B cell (primary cell): ENCODE results near the gene TTC9C. TPM values are rescaled to one million over a fixed set of nuclear protein-coding genes. Genes with fewer than 3 reads are reported as not detected.

ENCODE experiments used
- ATAC-seq: fragments of 200-7000 bp; cut with Tn5 transposase; one replicate; pipeline ENCODE4 v1.10.0; 2021; ENCODE audit warnings: low read depth, mild to moderate bottlenecking, moderate number of reproducible peaks, moderate library complexity
- CTCF ChIA-PET: fragments of 350-600 bp; sonication (Branson Sonifier 250); formaldehyde crosslinking; loops from one replicate; lab custom pipeline; 2021; ENCODE audit warnings: antibody characterized with exemption, inconsistent platforms; lab: Charles Lee
- POLR2A ChIA-PET: fragments of 350-600 bp; sonication (Branson Sonifier 250); formaldehyde crosslinking; loops from one replicate; lab custom pipeline; 2021; ENCODE audit warnings: antibody characterized with exemption; lab: Charles Lee
- DNase-seq: peaks from one replicate; pipeline ENCODE4 v3.0.0; 2013
- H2AFZ ChIP-seq: 2 replicates; pipeline ENCODE4 v1.6.1; 2012; ENCODE audit warnings: mild to moderate bottlenecking, low read depth, low read length; ENCODE audit not compliant: insufficient read depth, poor library complexity, severe bottlenecking
- H3K27ac ChIP-seq, 2 donors: 1 replicate in 1 of 2; 2 replicates in 1 of 2; pipeline ENCODE4 v1.5.1; 2012 to 2013; ENCODE audit warnings: low read length in 2 of 2, mild to moderate bottlenecking in 2 of 2, moderate library complexity in 1 of 2
- H3K27me3 ChIP-seq, 4 experiments: fragments of 200-600 bp in 1 of 4; sonication (generic) in 1 of 4; replicated peaks in 1 of 4; 1 replicate in 2 of 4; 2 replicates in 2 of 4; pipeline versions ENCODE4 v1.6.1 to v1.7.0; 2013 to 2016; ENCODE audit warnings: low read length in 3 of 4, mild to moderate bottlenecking in 2 of 4, mixed read lengths in 1 of 4, moderate library complexity in 1 of 4; ENCODE audit not compliant: insufficient read depth in 4 of 4, control insufficient read depth in 3 of 4; ENCODE audit errors: control extremely low read depth in 1 of 4
- H3K36me3 ChIP-seq, 2 experiments: replicated peaks in 1 of 2; 1 replicate in 1 of 2; 2 replicates in 1 of 2; pipeline versions ENCODE4 v1.6.1 to v1.7.1; 2013; ENCODE audit warnings: low read length in 1 of 2; ENCODE audit not compliant: insufficient read depth in 2 of 2, control insufficient read depth in 1 of 2; ENCODE audit errors: control extremely low read depth in 1 of 2, extremely low read depth in 1 of 2
- H3K4me1 ChIP-seq, 2 donors: fragments of 200-600 bp in 1 of 2; sonication (generic) in 1 of 2; 1 replicate in 1 of 2; 2 replicates in 1 of 2; pipeline versions ENCODE4 v1.5.1 to v1.6.1; 2013 to 2017; ENCODE audit warnings: low read length in 2 of 2; ENCODE audit not compliant: control insufficient read depth in 2 of 2, insufficient read depth in 2 of 2
- H3K4me2 ChIP-seq: replicated peaks from 2 replicates; pipeline ENCODE3; 2012; ENCODE audit warnings: mild to moderate bottlenecking, low read depth, low read length; ENCODE audit not compliant: poor library complexity, severe bottlenecking
- H3K4me3 ChIP-seq, 5 experiments: fragments of 200-600 bp in 1 of 5; sonication (generic) in 1 of 5; 1 replicate in 3 of 5; 2 replicates in 2 of 5; pipeline versions ENCODE4 v1.5.1 to v1.7.0; 2011 to 2016; ENCODE audit warnings: low read length in 4 of 5, mild to moderate bottlenecking in 4 of 5, low read depth in 2 of 5, control low read depth in 1 of 5, moderate library complexity in 1 of 5; ENCODE audit not compliant: insufficient read depth in 1 of 5; ENCODE audit errors: control extremely low read depth in 1 of 5, extremely low read depth in 1 of 5
- H3K79me2 ChIP-seq: fragments of 200-600 bp; sonication (generic); one replicate; pipeline ENCODE4 v1.6.0; 2016; ENCODE audit warnings: low read length; ENCODE audit not compliant: control insufficient read depth, insufficient read depth
- H3K9ac ChIP-seq: fragments of 200-600 bp; sonication (generic); 2 replicates; pipeline ENCODE4 v1.6.1; 2017; ENCODE audit warnings: mild to moderate bottlenecking, low read length, moderate library complexity
- H3K9me3 ChIP-seq, 3 donors: one replicate each; pipeline versions ENCODE4 v1.6.1 to v1.7.1; 2013; ENCODE audit warnings: low read length in 2 of 3; ENCODE audit not compliant: control insufficient read depth in 2 of 3, insufficient read depth in 1 of 3; ENCODE audit errors: control extremely low read depth in 1 of 3
- H4K20me1 ChIP-seq: 2 replicates; pipeline ENCODE4 v1.6.0; 2012; ENCODE audit warnings: mild to moderate bottlenecking, low read length; ENCODE audit not compliant: insufficient read depth, control insufficient read depth, poor library complexity, severe bottlenecking
- H3K27ac Mint-ChIP-seq: one replicate; pipeline ENCODE4 v1.8.0; 2021; ENCODE audit warnings: mixed read lengths
- H3K27me3 Mint-ChIP-seq: one replicate; pipeline ENCODE4 v1.8.0; 2021; ENCODE audit warnings: mixed read lengths
- H3K4me1 Mint-ChIP-seq: one replicate; pipeline ENCODE4 v1.8.0; 2021; ENCODE audit warnings: mixed read lengths
- H3K4me3 Mint-ChIP-seq: one replicate; pipeline ENCODE4 v1.8.0; 2021; ENCODE audit warnings: mixed read lengths
- H3K9me3 Mint-ChIP-seq: one replicate; pipeline ENCODE4 v1.8.0; 2022; ENCODE audit warnings: mixed read lengths; ENCODE audit not compliant: insufficient read depth
- CTCF ChIP-seq: fragments of 200-600 bp; IDR thresholded peaks from one replicate; pipeline ENCODE4 v1.8.0; 2022; ENCODE audit warnings: antibody characterized with exemption, mild to moderate bottlenecking
- EZH2 ChIP-seq: IDR thresholded peaks from 2 replicates; pipeline ENCODE4 v1.6.1; 2012; ENCODE audit warnings: borderline replicate concordance, low read depth, mild to moderate bottlenecking, moderate library complexity, low read length; ENCODE audit not compliant: insufficient read depth, poor library complexity, severe bottlenecking
- WGBS: methylation state at CpG from one replicate; pipeline ENCODE4 v1.1.5; 2013; ENCODE audit warnings: missing lambda C conversion rate; ENCODE audit not compliant: insufficient coverage; 5-methylcytosine and 5-hydroxymethylcytosine counted together
- intact Hi-C: fragments of 100-400 bp; cut with micrococcal nuclease; formaldehyde crosslinking; loops from one replicate; pipeline ENCODE4 v1.10.0; 2022
- polyA plus RNA-seq: library from polyadenylated mRNA; depleted of rRNA; stranded (reverse); fragments of >200 nt; gene quantifications from 2 replicates; pipeline ENCODE4 v1.2.3, GENCODE V29; 2012
- total RNA-seq, 2 donors: library from RNA; stranded (reverse); fragments of 120-200 nt in 1 of 2; gene quantifications; 1 replicate in 1 of 2; 2 replicates in 1 of 2; pipeline versions ENCODE4 v1.2.3 to v1.2.4, GENCODE V29; 2013 to 2022

TTC9C gene
- total and polyA plus RNA-seq, 2 donors (not counting 1 experiment from before 2014, with no cell fraction given), result 33.5 to 56.3 TPM

- H3K4me3 Mint-ChIP-seq, result peak overlapping the region; percentile 92
- ChIA-PET CTCF (interaction anchor here (0.7 to 3.3 kb wide), 8 partner anchors 12 to 174 kb away, joined by 3 to 13 read pairs (median 4); partner anchors contain the start of genes HNRNPUL2, SLC3A2 and TTC9C), POLR2A (interaction anchor here (0.6 to 6.5 kb wide), 12 partner anchors 21 to 174 kb away, joined by 3 to 66 read pairs (median 4); partner anchors contain the start of genes B3GAT3, C11orf98, CSKMT and HNRNPUL2)
- peaks cover 51% of the 10 kb centered on the region for H3K4me1 Mint-ChIP-seq
- peaks cover 0 to 13% of the 10 kb centered on the region in 2 experiments for H3K36me3 ChIP-seq
- peaks cover 39 to 50% of the 10 kb centered on the region in 2 donors for H3K4me1 ChIP-seq
- no peaks in the 10 kb centered on the region for H3K27me3 Mint-ChIP-seq
- WGBS, result 94% methylated on average over 7 of the region's 8 CpGs
- peak overlapping the region; percentile 83 for H3K9ac ChIP-seq
- H3K4me2 ChIP-seq, result peak overlapping the region; percentile 95
- no peak overlapping the region for H3K27ac ChIP-seq
- DNase-seq (no peak), ATAC-seq (no peak)
- intact Hi-C loops, result loop anchor here (1.0 to 5.0 kb wide), 6 partner anchors 42 to 174 kb away; partner anchors contain the start of genes C11orf98, CSKMT, EEF1G and ROM1
- H2AFZ ChIP-seq, result peak overlapping the region; percentile 86
- peak overlapping the region; percentile 82 for H3K27ac Mint-ChIP-seq
- H3K9me3 ChIP-seq, result no peaks in the 10 kb centered on the region
- peak overlapping the region in 4 of 5 experiments; percentile 65 to 86 (median 68) for H3K4me3 ChIP-seq
- no peak for TF ChIP-seq CTCF
- no peak for TF ChIP-seq EZH2
- H3K27me3 ChIP-seq, result no peaks in the 10 kb centered on the region
- peaks cover 25% of the 10 kb centered on the region for H3K79me2 ChIP-seq
- no peaks in the 10 kb centered on the region for H3K9me3 Mint-ChIP-seq
- no peaks in the 10 kb centered on the region for H4K20me1 ChIP-seq
Measured at GRCh38 chr11:62706850-62707247, 21.4 kb upstream of the TTC9C start.

GRCh38 chr11:62707277-62707861 lies 20.9 kb upstream of the TTC9C start, which contains the start of the genes BSCL2 and GNG3:
Gene BSCL2 (minus strand): TSS chr11:62707424. CDS start chr11:62707195, 229 bp downstream.
Gene GNG3 (plus strand): TSS chr11:62707676. CDS start chr11:62708296, 620 bp downstream.
- peaks cover 0 to 18% of the 10 kb centered on the region in 2 experiments for H3K36me3 ChIP-seq
- no peaks in the 10 kb centered on the region for H4K20me1 ChIP-seq
- peak within 1 kb of the TSS; percentile 95 for H3K4me2 ChIP-seq
- Mint-ChIP-seq H3K4me3 (peak within 1 kb of the TSS; percentile 92), H3K27ac (peak within 1 kb of the TSS; percentile 95), H3K9me3 (no peaks in the 10 kb centered on the region), H3K27me3 (no peaks in the 10 kb centered on the region), H3K4me1 (peaks cover 55% of the 10 kb centered on the region)
- peak within 1 kb of the TSS; percentile 90 to 93 for H3K27ac ChIP-seq
- no peaks in the 10 kb centered on the region for H3K9me3 ChIP-seq
- peaks cover 39 to 52% of the 10 kb centered on the region in 2 donors for H3K4me1 ChIP-seq
- peak within 1 kb of the TSS; percentile 39 to 91 (median 69) for H3K4me3 ChIP-seq
- H3K27me3 ChIP-seq, result no peaks in the 10 kb centered on the region
- intact Hi-C loops, result loop anchor here (2.0 to 5.0 kb wide), 4 partner anchors 115 to 173 kb away; partner anchors contain the start of genes EEF1G, SLC3A2 and TUT1
- WGBS, result 93% methylated on average over 9 of the region's 10 CpGs
- peak within 1 kb of the TSS; percentile 89 for H3K9ac ChIP-seq
- peak; percentile 52 for DNase-seq
- H3K79me2 ChIP-seq, result peaks cover 25% of the 10 kb centered on the region
- ChIA-PET POLR2A (interaction anchor here (0.6 to 6.5 kb wide), 8 partner anchors 20 to 174 kb away, joined by 3 to 66 read pairs (median 7); partner anchors contain the start of genes B3GAT3, C11orf98, CSKMT and HNRNPUL2), CTCF (interaction anchor here (0.7 to 3.3 kb wide), 8 partner anchors 10 to 174 kb away, joined by 3 to 13 read pairs (median 4); partner anchors contain the start of genes HNRNPUL2, SLC3A2 and TTC9C)
- TF ChIP-seq EZH2 (no peak), CTCF (no peak)
- no peak for ATAC-seq
- H2AFZ ChIP-seq, result peak within 1 kb of the TSS; percentile 99
